Stomach (tissue), 9 donors: ENCODE measurements around the gene PCK2. TPM values are rescaled to one million over a fixed set of nuclear protein-coding genes. Genes with fewer than 3 reads are reported as not detected.
A peak's percentile ranks its signal among the peaks of the same experiment; 100 is the strongest.

ENCODE experiments used
- DNase-seq, 2 donors: peaks; one replicate each; pipeline versions ENCODE4 v3.0.0 to v3.0.0-alpha.2; 2013 to 2019
- H3K27ac ChIP-seq, 5 donors: fragments of 200-600 bp in 4 of 5; sonication (generic) in 4 of 5; one replicate each; pipeline ENCODE4 v1.5.1; 2013 to 2019; ENCODE audit warnings: mild to moderate bottlenecking in 1 of 5, moderate library complexity in 1 of 5
- H3K27me3 ChIP-seq, 3 donors: fragments of 200-600 bp; sonication (generic); one replicate each; pipeline ENCODE4 v1.5.1; 2017 to 2019; ENCODE audit warnings: mixed run types in 1 of 3
- H3K36me3 ChIP-seq, 4 donors: fragments of 200-600 bp; sonication (generic); 1 replicate in 3 of 4; 2 replicates in 1 of 4; pipeline ENCODE4 v1.5.1; 2016 to 2019
- H3K4me1 ChIP-seq, 4 donors: fragments of 200-600 bp; sonication (generic); one replicate each; pipeline ENCODE4 v1.5.1; 2016 to 2019
- H3K4me3 ChIP-seq, 4 donors: fragments of 200-600 bp; sonication (generic) in 3 of 4; one replicate each; pipeline ENCODE4 v1.5.1; 2016 to 2019; ENCODE audit warnings: mild to moderate bottlenecking in 1 of 4
- H3K9me3 ChIP-seq, 4 donors: fragments of 200-600 bp; sonication (generic); one replicate each; pipeline ENCODE4 v1.5.1; 2016 to 2019
- CTCF ChIP-seq, 7 experiments: fragments of 450-650 bp in 4 of 7; fragments of 200-600 bp in 3 of 7; sonication (generic) in 3 of 7; IDR thresholded peaks; one replicate each; pipeline ENCODE4 v1.5.1; 2016 to 2019; ENCODE audit warnings: antibody characterized with exemption in 7 of 7, control low read depth in 2 of 7, mild to moderate bottlenecking in 1 of 7
- EP300 ChIP-seq: sonication (generic); formaldehyde crosslinking; IDR thresholded peaks from one replicate; pipeline ENCODE4 v1.6.1; 2017; ENCODE audit warnings: antibody characterized with exemption
- POLR2A ChIP-seq, 4 donors: fragments of 450-650 bp; IDR thresholded peaks; one replicate each; pipeline ENCODE4 v1.6.1; 2016; ENCODE audit warnings: antibody characterized with exemption in 4 of 4, control low read depth in 2 of 4, mild to moderate bottlenecking in 1 of 4, moderate library complexity in 1 of 4
- POLR2AphosphoS5 ChIP-seq, 3 donors: sonication (generic); formaldehyde crosslinking; IDR thresholded peaks; one replicate each; pipeline ENCODE4 v1.6.1; 2016; ENCODE audit warnings: antibody characterized with exemption in 3 of 3
- WGBS, 5 donors: extraction: QIAGEN DNeasy Blood & Tissue Kit in 3 of 5; methylation state at CpG; one replicate each; pipeline versions ENCODE4 v1.1.5 to v1.1.7; 2013 to 2018; 5-methylcytosine and 5-hydroxymethylcytosine counted together
- intact Hi-C: fragments of 100-400 bp; cut with DNase I; formaldehyde crosslinking; loops from one replicate; pipeline ENCODE4 v1.15.1; 2023; ENCODE audit warnings: low total_unique reads
- polyA plus RNA-seq, 3 donors: library from polyadenylated mRNA; stranded (reverse); fragments of 200-250 nt; gene quantifications; one replicate each; pipeline ENCODE4 v1.2.3, GENCODE V29; 2013
- total RNA-seq, 5 donors: library from RNA; depleted of rRNA; stranded (reverse); fragments of >200 nt; gene quantifications; one replicate each; pipeline versions ENCODE4 v1.1.0 to v1.2.3, GENCODE V29; 2014 to 2016
- donor health status: healthy with polysubstance abuse.
- donor health status: Bipolar disorder and iron deficiency.
- donor health status: healthy.

PCK2 gene
- total and polyA plus RNA-seq, 8 donors: 2.3 to 168 (median 14.6) TPM

DNA sequence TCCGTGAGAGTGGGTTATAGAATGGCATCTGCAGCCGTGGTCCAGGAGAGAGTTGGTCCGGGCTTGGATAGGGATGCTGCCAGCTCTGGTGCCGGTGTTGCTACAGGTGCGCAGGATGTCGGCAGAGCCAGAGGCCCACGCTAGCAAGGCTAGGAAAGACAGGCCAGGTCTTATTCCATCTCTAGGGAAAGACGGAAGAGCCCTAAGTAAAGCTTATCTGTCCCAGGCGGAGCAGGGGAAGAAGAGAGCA, 41.4 kb downstream of the PCK2 start:
- TF ChIP-seq POLR2A (IDR thresholded peaks at IDR 0.05) (no peak), CTCF (IDR thresholded peaks at IDR 0.05) (no peak), POLR2AphosphoS5 (IDR thresholded peaks at IDR 0.05) (no peak), EP300 (no peak)
- no peaks in the 10 kb centered on the region for H3K27me3 ChIP-seq
- H3K9me3 ChIP-seq: no peaks in the 10 kb centered on the region
- no peak for DNase-seq
- H3K4me3 ChIP-seq: peak overlapping the region; percentile 94 to 99 (median 96)
- peaks cover 12 to 73% (median 69%) of the 10 kb centered on the region in 4 donors for H3K4me1 ChIP-seq
- peaks cover 23 to 26% (median 24%) of the 10 kb centered on the region in 4 donors for H3K36me3 ChIP-seq
- 0 to 5% (median 2%) methylated on average over 8 to 9 of the region's 9 CpGs for WGBS, 5 donors
- peak overlapping the region; percentile 78 to 98 (median 95) for H3K27ac ChIP-seq
- intact Hi-C loops: no loop called here

GRCh38 chr14:24135834-24136683, 41.9 kb downstream of the PCK2 start, which contains the start of gene PSME1:
Gene PSME1, plus strand, starts transcription at chr14:24136194. Its CDS starts 69 bp downstream, at chr14:24136263.
- DNase-seq: peak; percentile 97 to 98
- intact Hi-C loops: no loop called here
- 0 to 1% (median 0%) methylated on average over 35 to 72 of the region's 75 CpGs for WGBS, 5 donors
- H3K36me3 ChIP-seq: peaks cover 23 to 26% (median 24%) of the 10 kb centered on the region in 4 donors
- peaks cover 12 to 72% (median 70%) of the 10 kb centered on the region in 4 donors for H3K4me1 ChIP-seq
- H3K4me3 ChIP-seq: peak within 1 kb of the TSS; percentile 94 to 99 (median 96)
- H3K27me3 ChIP-seq: no peaks in the 10 kb centered on the region
- peak; percentile 67 to 82 (median 79) for TF ChIP-seq POLR2AphosphoS5 (IDR thresholded peaks at IDR 0.05)
- TF ChIP-seq EP300: no peak
- TF ChIP-seq POLR2A (IDR thresholded peaks at IDR 0.05): peak in 1 of 4 donors; percentile 27
- peak within 1 kb of the TSS; percentile 91 to 98 (median 96) for H3K27ac ChIP-seq
- no peaks in the 10 kb centered on the region for H3K9me3 ChIP-seq

GRCh38 chr14:24136684-24137528, 42.8 kb downstream of the PCK2 start:
- no peaks in the 10 kb centered on the region for H3K9me3 ChIP-seq
- peaks cover 23 to 26% (median 24%) of the 10 kb centered on the region in 4 donors for H3K36me3 ChIP-seq
- peaks cover 13 to 68% (median 65%) of the 10 kb centered on the region in 4 donors for H3K4me1 ChIP-seq
- DNase-seq: no peak
- H3K27me3 ChIP-seq: no peaks in the 10 kb centered on the region
- TF ChIP-seq EP300: no peak
- no peak for TF ChIP-seq CTCF (IDR thresholded peaks at IDR 0.05)
- no peak for TF ChIP-seq POLR2A (IDR thresholded peaks at IDR 0.05)
- no peak for TF ChIP-seq POLR2AphosphoS5 (IDR thresholded peaks at IDR 0.05)
- H3K27ac ChIP-seq: peak overlapping the region; percentile 91 to 98 (median 96)
- 19 to 33% (median 24%) methylated on average over 13 of the region's 13 CpGs for WGBS, 5 donors
- intact Hi-C loops: no loop called here
- peak overlapping the region; percentile 94 to 99 (median 96) for H3K4me3 ChIP-seq

DNA sequence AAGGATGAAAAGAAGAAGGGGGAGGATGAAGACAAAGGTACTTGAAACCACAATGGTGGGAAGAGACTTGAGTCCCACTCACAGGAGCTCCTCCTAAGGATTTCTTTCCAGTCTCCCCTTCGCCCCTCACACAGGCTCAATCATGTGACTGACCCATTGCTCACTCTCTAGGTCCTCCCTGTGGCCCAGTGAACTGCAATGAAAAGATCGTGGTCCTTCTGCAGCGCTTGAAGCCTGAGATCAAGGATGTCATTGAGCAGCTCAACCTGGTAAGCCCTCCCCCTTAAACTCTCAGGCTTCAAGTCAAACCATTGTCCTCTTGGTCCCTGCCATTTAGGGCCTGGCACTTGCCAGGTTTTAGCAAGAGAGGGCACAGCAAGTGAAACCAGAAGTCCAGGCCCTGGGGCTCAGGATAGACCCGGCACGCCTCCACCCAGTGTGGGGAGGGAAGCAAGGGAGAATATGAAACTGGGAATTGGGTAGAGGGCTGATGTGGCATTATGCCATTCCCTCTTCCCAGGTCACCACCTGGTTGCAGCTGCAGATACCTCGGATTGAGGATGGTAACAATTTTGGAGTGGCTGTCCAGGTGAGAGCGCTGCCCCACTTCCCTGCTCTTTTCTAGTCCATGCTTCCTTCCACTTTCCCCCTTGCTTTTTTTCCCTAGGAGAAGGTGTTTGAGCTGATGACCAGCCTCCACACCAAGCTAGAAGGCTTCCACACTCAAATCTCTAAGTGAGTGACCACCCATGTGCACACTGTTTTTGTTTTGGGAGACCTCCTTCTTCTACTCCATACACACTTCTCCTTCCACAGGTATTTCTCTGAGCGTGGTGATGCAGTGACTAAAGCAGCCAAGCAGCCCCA, 43.7 kb downstream of the PCK2 start:
- Histone ChIP-seq H3K9me3 (no peaks in the 10 kb centered on the region), H3K4me3 (peak overlapping the region in 2 of 4 donors; percentile 94 to 99), H3K4me1 (peaks cover 18 to 68% (median 65%) of the 10 kb centered on the region in 4 donors), H3K27ac (peak overlapping the region in 3 of 5 donors; percentile 95 to 98 (median 97)), H3K27me3 (no peaks in the 10 kb centered on the region), H3K36me3 (peaks cover 23 to 27% (median 24%) of the 10 kb centered on the region in 4 donors)
- DNase-seq: no peak
- 82 to 92% (median 84%) methylated on average over 8 of the region's 8 CpGs for WGBS, 5 donors
- intact Hi-C loops: no loop called here
- TF ChIP-seq EP300 (no peak), POLR2AphosphoS5 (IDR thresholded peaks at IDR 0.05) (no peak), POLR2A (IDR thresholded peaks at IDR 0.05) (no peak), CTCF (IDR thresholded peaks at IDR 0.05) (no peak)
